OCI-LY1 (cell line): Measurements from ENCODE around the gene CD79B.

ENCODE experiments used
- H2AFZ ChIP-seq: fragments of 200-600 bp; sonication (generic), shearing (Covaris generic); 2 replicates; pipeline ENCODE4 v1.6.0; 2014; ENCODE audit warnings: antibody characterized with exemption, mild to moderate bottlenecking, low read length
- H3F3A ChIP-seq: fragments of 200-600 bp; sonication (generic), shearing (Covaris generic); 2 replicates; pipeline ENCODE4 v1.6.0; 2014; ENCODE audit warnings: mild to moderate bottlenecking, antibody characterized with exemption, low read length, moderate library complexity; ENCODE audit not compliant: insufficient read depth
- H3K27ac ChIP-seq: fragments of 200-600 bp; sonication (generic); 2 replicates; pipeline ENCODE4 v1.5.1; 2014; ENCODE audit warnings: low read length, mixed run types, mild to moderate bottlenecking, low read depth; ENCODE audit not compliant: poor library complexity, severe bottlenecking
- H3K27me3 ChIP-seq: fragments of 200-600 bp; sonication (generic); 2 replicates; pipeline ENCODE4 v1.6.0; 2014; ENCODE audit warnings: antibody characterized with exemption, mild to moderate bottlenecking, low read length, moderate library complexity; ENCODE audit not compliant: insufficient read depth
- H3K36me3 ChIP-seq: fragments of 200-600 bp; sonication (generic); 2 replicates; pipeline ENCODE4 v1.6.1; 2014; ENCODE audit warnings: mild to moderate bottlenecking, antibody characterized with exemption, low read length, moderate library complexity, mixed read lengths; ENCODE audit not compliant: insufficient read depth
- H3K4me1 ChIP-seq: fragments of 200-600 bp; sonication (generic); 2 replicates; pipeline ENCODE4 v1.5.1; 2014; ENCODE audit warnings: mild to moderate bottlenecking, low read length, moderate library complexity; ENCODE audit not compliant: insufficient read depth, severe bottlenecking
- H3K4me2 ChIP-seq: fragments of 200-600 bp; sonication (generic), shearing (Covaris generic); 2 replicates; pipeline ENCODE4 v1.6.1; 2014; ENCODE audit warnings: low read length
- H3K4me3 ChIP-seq: fragments of 200-600 bp; sonication (generic); 2 replicates; pipeline ENCODE4 v1.5.1; 2014; ENCODE audit warnings: low read length, low read depth, mild to moderate bottlenecking, mixed read lengths; ENCODE audit not compliant: poor library complexity, severe bottlenecking
- H3K79me2 ChIP-seq: fragments of 200-600 bp; shearing (Covaris generic); 2 replicates; pipeline ENCODE4 v1.6.1; 2016; ENCODE audit warnings: mixed run types, low read length, mixed read lengths; ENCODE audit not compliant: insufficient read depth
- H3K9ac ChIP-seq: fragments of 200-600 bp; sonication (generic), shearing (Covaris generic); 2 replicates; pipeline ENCODE4 v1.6.1; 2014; ENCODE audit warnings: mild to moderate bottlenecking, low read length, mixed read lengths
- H3K9me2 ChIP-seq: fragments of 200-600 bp; sonication (generic), shearing (Covaris generic); 2 replicates; pipeline ENCODE4 v1.6.1; 2014; ENCODE audit warnings: low read depth, mild to moderate bottlenecking, low read length, mixed read lengths
- H3K9me3 ChIP-seq: fragments of 200-600 bp; shearing (Covaris generic); 2 replicates; pipeline ENCODE4 v1.6.1; 2014; ENCODE audit warnings: low read length, mixed read lengths
- H4K20me1 ChIP-seq: fragments of 200-600 bp; sonication (generic), shearing (Covaris generic); 2 replicates; pipeline ENCODE4 v1.6.0; 2016; ENCODE audit warnings: mild to moderate bottlenecking, low read length; ENCODE audit not compliant: insufficient read depth
- EZH2 ChIP-seq: fragments of 200-600 bp; sonication (generic), shearing (Covaris generic); IDR thresholded peaks from 2 replicates; pipeline ENCODE4 v1.8.0; 2017; ENCODE audit warnings: borderline replicate concordance, mixed run types, mild to moderate bottlenecking, antibody characterized with exemption, low read length, moderate library complexity, mixed read lengths
- TF ChIP-seq, protein P1 (sequence below): fragments of 200-600 bp; sonication (generic), shearing (Covaris generic); IDR thresholded peaks from 2 replicates; pipeline ENCODE4 v1.5.1; 2017; ENCODE audit warnings: mild to moderate bottlenecking, antibody characterized with exemption, low read length, moderate library complexity, mixed read lengths

The CD79B gene

DNA sequence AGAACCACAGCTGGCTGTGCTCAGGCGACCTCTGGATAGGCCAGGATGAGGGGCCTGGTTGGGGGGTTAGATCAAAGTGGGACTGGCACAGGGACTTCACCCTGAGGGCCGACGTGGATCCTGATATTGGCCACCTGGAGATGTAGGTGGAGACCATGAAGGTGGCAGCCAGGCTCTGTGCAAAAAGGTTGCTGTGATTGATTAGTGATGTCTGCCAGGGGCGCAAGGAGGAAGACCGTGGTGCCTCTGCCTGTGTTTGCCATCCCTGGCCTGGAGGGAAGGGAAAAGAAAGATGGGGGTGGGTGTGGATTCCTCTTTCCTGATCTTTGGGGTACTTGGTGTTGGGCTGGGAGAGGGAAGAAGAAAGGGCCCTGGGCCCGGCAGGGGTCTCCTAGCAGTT is 41.1 kb upstream of the CD79B start:
- TF ChIP-seq, protein P1, sequence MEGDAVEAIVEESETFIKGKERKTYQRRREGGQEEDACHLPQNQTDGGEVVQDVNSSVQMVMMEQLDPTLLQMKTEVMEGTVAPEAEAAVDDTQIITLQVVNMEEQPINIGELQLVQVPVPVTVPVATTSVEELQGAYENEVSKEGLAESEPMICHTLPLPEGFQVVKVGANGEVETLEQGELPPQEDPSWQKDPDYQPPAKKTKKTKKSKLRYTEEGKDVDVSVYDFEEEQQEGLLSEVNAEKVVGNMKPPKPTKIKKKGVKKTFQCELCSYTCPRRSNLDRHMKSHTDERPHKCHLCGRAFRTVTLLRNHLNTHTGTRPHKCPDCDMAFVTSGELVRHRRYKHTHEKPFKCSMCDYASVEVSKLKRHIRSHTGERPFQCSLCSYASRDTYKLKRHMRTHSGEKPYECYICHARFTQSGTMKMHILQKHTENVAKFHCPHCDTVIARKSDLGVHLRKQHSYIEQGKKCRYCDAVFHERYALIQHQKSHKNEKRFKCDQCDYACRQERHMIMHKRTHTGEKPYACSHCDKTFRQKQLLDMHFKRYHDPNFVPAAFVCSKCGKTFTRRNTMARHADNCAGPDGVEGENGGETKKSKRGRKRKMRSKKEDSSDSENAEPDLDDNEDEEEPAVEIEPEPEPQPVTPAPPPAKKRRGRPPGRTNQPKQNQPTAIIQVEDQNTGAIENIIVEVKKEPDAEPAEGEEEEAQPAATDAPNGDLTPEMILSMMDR = no peak
- TF ChIP-seq EZH2 = no peak
- no peaks in the 10 kb centered on the region for H3K4me1 ChIP-seq
- no peak overlapping the region for H3K4me3 ChIP-seq
- no peak overlapping the region for H2AFZ ChIP-seq
- no peak overlapping the region for H3K27ac ChIP-seq
- H3K79me2 ChIP-seq = no peaks in the 10 kb centered on the region
- H4K20me1 ChIP-seq = no peaks in the 10 kb centered on the region
- no peak overlapping the region for H3K4me2 ChIP-seq
- H3K36me3 ChIP-seq = no peaks in the 10 kb centered on the region
- H3K27me3 ChIP-seq = peaks cover 5% of the 10 kb centered on the region; the same call in 1 of the 2 replicates
- no peak overlapping the region for H3K9ac ChIP-seq
- no peaks in the 10 kb centered on the region for H3F3A ChIP-seq
- no peaks in the 10 kb centered on the region for H3K9me3 ChIP-seq
- no peaks in the 10 kb centered on the region for H3K9me2 ChIP-seq

DNA sequence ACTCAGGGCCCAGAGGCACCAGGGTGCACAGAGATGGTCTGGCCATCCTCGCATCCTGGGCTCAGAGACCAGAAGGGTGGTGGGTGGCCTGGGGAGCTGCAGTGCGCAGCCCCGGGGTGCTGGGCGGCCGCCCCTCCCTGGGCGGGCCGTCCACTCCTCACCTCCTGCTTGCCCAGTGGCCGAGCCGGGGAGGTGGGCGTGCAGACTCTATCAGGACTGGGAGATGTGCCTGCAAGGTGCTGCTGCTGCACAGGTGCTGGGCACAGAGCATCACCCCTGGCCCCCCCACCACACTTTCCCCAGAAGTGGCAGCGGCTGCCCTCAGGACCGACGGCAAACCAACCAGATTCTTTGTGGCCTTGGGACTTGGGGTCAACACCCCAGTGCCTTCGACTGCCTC is 40.7 kb upstream of the CD79B start, which contains the start of gene SCN4A:
TSS of gene SCN4A (minus strand) at position 123 of the 400 bp plus-strand sequence. CDS start at position 46, 77 bp downstream.
- no peaks in the 10 kb centered on the region for H3K4me1 ChIP-seq
- peaks cover 5% of the 10 kb centered on the region; the same call in 1 of the 2 replicates for H3K27me3 ChIP-seq
- no peaks in the 10 kb centered on the region for H3K9me3 ChIP-seq
- no peaks in the 10 kb centered on the region for H4K20me1 ChIP-seq
- no peaks in the 10 kb centered on the region for H3F3A ChIP-seq
- H3K4me3 ChIP-seq = no peak within 1 kb of the TSS
- H3K79me2 ChIP-seq = no peaks in the 10 kb centered on the region
- H3K36me3 ChIP-seq = no peaks in the 10 kb centered on the region
- H3K9me2 ChIP-seq = no peaks in the 10 kb centered on the region
- H2AFZ ChIP-seq = no peak within 1 kb of the TSS
- TF ChIP-seq, protein P1 = no peak
- no peak for TF ChIP-seq EZH2
- H3K27ac ChIP-seq = no peak within 1 kb of the TSS
- H3K4me2 ChIP-seq = no peak within 1 kb of the TSS
- no peak within 1 kb of the TSS for H3K9ac ChIP-seq

- H3K4me3 ChIP-seq = no peak overlapping the region
- H3K9ac ChIP-seq = no peak overlapping the region
- H3K27me3 ChIP-seq = no peaks in the 10 kb centered on the region
- H3K9me2 ChIP-seq = no peaks in the 10 kb centered on the region
- no peak overlapping the region for H3K4me2 ChIP-seq
- no peaks in the 10 kb centered on the region for H3K79me2 ChIP-seq
- H3K9me3 ChIP-seq = no peaks in the 10 kb centered on the region
- no peaks in the 10 kb centered on the region for H3K36me3 ChIP-seq
- H3K4me1 ChIP-seq = no peaks in the 10 kb centered on the region
- H3K27ac ChIP-seq = no peak overlapping the region
- no peaks in the 10 kb centered on the region for H4K20me1 ChIP-seq
- H2AFZ ChIP-seq = no peak overlapping the region
- H3F3A ChIP-seq = no peaks in the 10 kb centered on the region
- no peak for TF ChIP-seq EZH2
Measured at GRCh38 chr17:63969278-63969677, 37.1 kb upstream of the CD79B start.

GRCh38 chr17:63967953-63968352 is 35.8 kb upstream of the CD79B start:
- H3K27me3 ChIP-seq = no peaks in the 10 kb centered on the region
- H3K27ac ChIP-seq = no peak overlapping the region
- no peaks in the 10 kb centered on the region for H3K4me1 ChIP-seq
- H3K9me2 ChIP-seq = no peaks in the 10 kb centered on the region
- no peaks in the 10 kb centered on the region for H3K79me2 ChIP-seq
- no peak overlapping the region for H3K9ac ChIP-seq
- H3K4me2 ChIP-seq = no peak overlapping the region
- H3K36me3 ChIP-seq = no peaks in the 10 kb centered on the region
- no peaks in the 10 kb centered on the region for H3K9me3 ChIP-seq
- no peaks in the 10 kb centered on the region for H4K20me1 ChIP-seq
- no peak overlapping the region for H2AFZ ChIP-seq
- TF ChIP-seq, protein P1 = no peak
- TF ChIP-seq EZH2 = no peak
- H3K4me3 ChIP-seq = no peak overlapping the region
- no peaks in the 10 kb centered on the region for H3F3A ChIP-seq
